ENCODE measurements around the gene NRCAM. TPM values are rescaled to one million over a fixed set of nuclear protein-coding genes. Genes with fewer than 3 reads are reported as not detected.

NRCAM gene
- total RNA-seq, 1 experiment from 2014 or later = 2.7 TPM

DNA sequence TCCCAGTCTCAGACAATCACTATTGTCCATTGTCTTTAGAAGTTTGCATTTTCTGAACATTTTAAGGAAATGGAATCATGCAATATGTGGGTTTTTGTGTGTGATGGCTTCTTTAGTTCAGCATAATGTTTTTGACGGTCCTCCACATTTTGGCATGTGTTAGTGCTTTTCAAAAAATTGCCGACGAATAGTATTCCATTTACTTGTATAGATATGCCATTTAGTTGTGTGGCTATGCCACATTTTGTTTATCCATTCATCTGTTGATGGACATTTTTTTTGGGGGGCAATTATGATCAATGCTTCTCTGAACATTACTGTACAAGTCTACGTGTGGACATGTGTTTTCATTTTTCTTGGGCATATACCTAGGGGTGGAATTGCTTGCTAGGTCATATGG lies 314.1 kb downstream of the NRCAM start:
- Mint-ChIP-seq H3K36me3 (0 out of 2 replicates have a peak, but pooled peaks cover under 1% of the 10 kb centered on the region), H3K4me3 (no peak overlapping the region), H3K4me1 (no peaks in the 10 kb centered on the region), H3K27ac (no peak overlapping the region), H3K27me3 (ENCODE audit: low read depth) (no peaks in the 10 kb centered on the region), H3K9me3 (peaks cover 8% of the 10 kb centered on the region)
- TF ChIP-seq FOXP1 (CRISPR knock-in tag; IDR thresholded peaks at IDR 0.05; ENCODE audit: borderline replicate concordance) (no peak), RELA (CRISPR knock-in tag; IDR thresholded peaks at IDR 0.05; ENCODE audit: borderline replicate concordance) (no peak), CREB1 (CRISPR knock-in tag; IDR thresholded peaks at IDR 0.05) (no peak), GRHL2 (CRISPR knock-in tag; IDR thresholded peaks at IDR 0.05; ENCODE audit: insufficient replicate concordance, severe bottlenecking) (no peak)
- ChIA-PET CTCF (interaction anchor here (0.5 to 1.9 kb wide), 2 partner anchors 21 to 28 kb away, joined by 3 to 6 read pairs; no protein-coding TSS in a partner anchor), POLR2A (interaction anchor here (0.9 kb wide), 1 partner anchor 28 kb away, joined by 3 read pairs; no protein-coding TSS in a partner anchor)
- DNase-seq (ENCODE audit: low spot score) (no peak), ATAC-seq (no peak)

GRCh38 chr7:108140671-108141070 lies 315.6 kb downstream of the NRCAM start:
- ChIA-PET POLR2A (no interaction called here), CTCF (no interaction called here)
- Mint-ChIP-seq H3K4me3 (no peak overlapping the region), H3K4me1 (no peaks in the 10 kb centered on the region), H3K36me3 (peaks cover 3% of the 10 kb centered on the region; the same call in 1 of the 2 replicates), H3K9me3 (peaks cover 16% of the 10 kb centered on the region), H3K27ac (no peak overlapping the region), H3K27me3 (ENCODE audit: low read depth) (no peaks in the 10 kb centered on the region)
- TF ChIP-seq IRF2 (CRISPR knock-in tag; IDR thresholded peaks at IDR 0.05; ENCODE audit: borderline replicate concordance, low read depth) (no peak), NR3C1 (CRISPR knock-in tag; conservative IDR thresholded peaks at IDR 0.05; ENCODE audit: low read depth) (no peak), FOXJ3 (CRISPR knock-in tag; IDR thresholded peaks at IDR 0.05; ENCODE audit: borderline replicate concordance) (no peak), TP53 (CRISPR knock-in tag; IDR thresholded peaks at IDR 0.05) (no peak), ZSCAN18 (CRISPR knock-in tag; IDR thresholded peaks at IDR 0.05) (no peak), SOX15 (CRISPR knock-in tag; IDR thresholded peaks at IDR 0.05) (no peak), TEAD4 (CRISPR knock-in tag; IDR thresholded peaks at IDR 0.05) (no peak), ZNF416 (CRISPR knock-in tag; IDR thresholded peaks at IDR 0.05) (no peak), ZNF532 (CRISPR knock-in tag; IDR thresholded peaks at IDR 0.05; ENCODE audit: borderline replicate concordance) (no peak), GTF2I (CRISPR knock-in tag; conservative IDR thresholded peaks at IDR 0.05) (no peak), IRF1 (CRISPR knock-in tag; IDR thresholded peaks at IDR 0.05) (no peak), ATF1 (CRISPR knock-in tag; IDR thresholded peaks at IDR 0.05) (no peak), ZNF219 (CRISPR knock-in tag; IDR thresholded peaks at IDR 0.05; ENCODE audit: borderline replicate concordance) (no peak), E2F4 (CRISPR knock-in tag; IDR thresholded peaks at IDR 0.05; ENCODE audit: borderline replicate concordance, low read depth) (no peak), EMX1 (CRISPR knock-in tag; IDR thresholded peaks at IDR 0.05) (no peak), FOXP1 (CRISPR knock-in tag; IDR thresholded peaks at IDR 0.05; ENCODE audit: borderline replicate concordance) (no peak)
- TF ChIP-seq, protein P1, sequence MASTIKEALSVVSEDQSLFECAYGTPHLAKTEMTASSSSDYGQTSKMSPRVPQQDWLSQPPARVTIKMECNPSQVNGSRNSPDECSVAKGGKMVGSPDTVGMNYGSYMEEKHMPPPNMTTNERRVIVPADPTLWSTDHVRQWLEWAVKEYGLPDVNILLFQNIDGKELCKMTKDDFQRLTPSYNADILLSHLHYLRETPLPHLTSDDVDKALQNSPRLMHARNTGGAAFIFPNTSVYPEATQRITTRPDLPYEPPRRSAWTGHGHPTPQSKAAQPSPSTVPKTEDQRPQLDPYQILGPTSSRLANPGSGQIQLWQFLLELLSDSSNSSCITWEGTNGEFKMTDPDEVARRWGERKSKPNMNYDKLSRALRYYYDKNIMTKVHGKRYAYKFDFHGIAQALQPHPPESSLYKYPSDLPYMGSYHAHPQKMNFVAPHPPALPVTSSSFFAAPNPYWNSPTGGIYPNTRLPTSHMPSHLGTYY (CRISPR knock-in tag; IDR thresholded peaks at IDR 0.05) = no peak
- no peak for ATAC-seq
- no peak for DNase-seq (ENCODE audit: low spot score)
